Panc1 (cell line): ENCODE results near the gene TSR3. TPM values are rescaled to one million over a fixed set of nuclear protein-coding genes. Genes with fewer than 3 reads are reported as not detected.

ENCODE experiments used
- ATAC-seq: fragments of 200-7000 bp; cut with Tn5 transposase; 2 replicates; pipeline ENCODE4 v1.9.1; 2020; ENCODE audit warnings: mild to moderate bottlenecking, moderate library complexity
- BruUV-seq: library from RNA; stranded (reverse); fragments of 400-500 nt; replicated peaks from 2 replicates; lab custom pipeline; 2021; lab: Mats Ljungman, UMichigan
- CTCF ChIA-PET: fragments of 300-600 bp; sonication (Branson Sonifier 250); formaldehyde crosslinking; loops from one replicate; lab custom pipeline; 2022; ENCODE audit warnings: antibody characterized with exemption; lab: Charles Lee
- POLR2A ChIA-PET: fragments of 300-600 bp; sonication (Branson Sonifier 250); formaldehyde crosslinking; loops from one replicate; lab custom pipeline; 2022; ENCODE audit warnings: antibody characterized with exemption; lab: Charles Lee
- DNase-seq: peaks from one replicate; pipeline ENCODE4 v3.0.0-alpha.2; 2010; ENCODE audit warnings: low read depth, low spot score
- H3K27ac ChIP-seq: 2 replicates; pipeline ENCODE4 v1.5.1; 2011; ENCODE audit warnings: mild to moderate bottlenecking, low read length, inconsistent platforms
- H3K27me3 ChIP-seq: fragments of 200-500 bp; sonication (Bioruptor generic); 2 replicates; pipeline ENCODE4 v1.6.0; 2014; ENCODE audit warnings: low read length, inconsistent platforms; ENCODE audit not compliant: control insufficient read depth, insufficient read depth
- H3K36me3 ChIP-seq: fragments of 200-500 bp; sonication (Bioruptor generic); 2 replicates; pipeline ENCODE4 v1.5.1; 2014; ENCODE audit warnings: inconsistent platforms, mild to moderate bottlenecking, low read length, moderate library complexity; ENCODE audit not compliant: control insufficient read depth, insufficient read depth
- H3K4me1 ChIP-seq: 2 replicates; pipeline ENCODE4 v1.5.1; 2011; ENCODE audit warnings: inconsistent platforms, mild to moderate bottlenecking, low read length, moderate library complexity; ENCODE audit not compliant: control insufficient read depth, insufficient read depth
- H3K4me3 ChIP-seq, 2 experiments: 2 replicates each; pipeline ENCODE4 v1.5.1; 2011 to 2012; ENCODE audit warnings: low read depth in 2 of 2, low read length in 2 of 2, mild to moderate bottlenecking in 2 of 2, inconsistent platforms in 1 of 2, moderate library complexity in 1 of 2
- H3K9me3 ChIP-seq: fragments of 200-500 bp; sonication (Bioruptor generic); 2 replicates; pipeline ENCODE4 v1.5.1; 2014; ENCODE audit warnings: low read depth, mild to moderate bottlenecking, inconsistent platforms, low read length, moderate library complexity; ENCODE audit not compliant: control insufficient read depth, insufficient read depth
- CTCF ChIP-seq: fragments of 450-650 bp; IDR thresholded peaks from 2 replicates; pipeline ENCODE4 v1.5.1; 2017; ENCODE audit warnings: mild to moderate bottlenecking
- POLR2AphosphoS5 ChIP-seq: IDR thresholded peaks from 2 replicates; pipeline ENCODE4 v1.6.1; 2012; ENCODE audit warnings: mild to moderate bottlenecking, low read depth, low read length, moderate library complexity
- REST ChIP-seq, 2 experiments: IDR thresholded peaks; 2 replicates each; pipeline ENCODE4 v1.6.1; 2011 to 2012; ENCODE audit warnings: low read depth in 2 of 2, control low read depth in 1 of 2, low read length in 1 of 2, mild to moderate bottlenecking in 1 of 2, moderate library complexity in 1 of 2; ENCODE audit not compliant: insufficient read depth in 1 of 2
- SIN3A ChIP-seq: IDR thresholded peaks from 2 replicates; pipeline ENCODE4 v1.6.1; 2012; ENCODE audit warnings: low read depth, mild to moderate bottlenecking, low read length, moderate library complexity, borderline replicate concordance; ENCODE audit not compliant: insufficient read depth
- TCF7L2 ChIP-seq: IDR thresholded peaks from 2 replicates; pipeline ENCODE4 v1.6.1; 2011; ENCODE audit warnings: mild to moderate bottlenecking, low read depth, low read length, inconsistent platforms
- in situ Hi-C: cut with HindIII; loops from 2 replicates; pipeline ENCODE4 v1.10.0; 2016; ENCODE audit warnings: low sequenced_read_pairs, low pct_unique_long_range_greater_than_20kb
- intact Hi-C: fragments of 100-400 bp; cut with micrococcal nuclease; formaldehyde crosslinking; loops from one replicate; pipeline ENCODE4 v1.10.0; 2022; ENCODE audit not compliant: unreplicated experiment
- total RNA-seq: library from RNA; stranded (reverse); gene quantifications from one replicate; pipeline ENCODE4 v1.2.1, GENCODE V29; 2021; ENCODE audit not compliant: unreplicated experiment

TSR3 gene
- total RNA-seq, 1 experiment from 2014 or later: 89.7 TPM

DNA sequence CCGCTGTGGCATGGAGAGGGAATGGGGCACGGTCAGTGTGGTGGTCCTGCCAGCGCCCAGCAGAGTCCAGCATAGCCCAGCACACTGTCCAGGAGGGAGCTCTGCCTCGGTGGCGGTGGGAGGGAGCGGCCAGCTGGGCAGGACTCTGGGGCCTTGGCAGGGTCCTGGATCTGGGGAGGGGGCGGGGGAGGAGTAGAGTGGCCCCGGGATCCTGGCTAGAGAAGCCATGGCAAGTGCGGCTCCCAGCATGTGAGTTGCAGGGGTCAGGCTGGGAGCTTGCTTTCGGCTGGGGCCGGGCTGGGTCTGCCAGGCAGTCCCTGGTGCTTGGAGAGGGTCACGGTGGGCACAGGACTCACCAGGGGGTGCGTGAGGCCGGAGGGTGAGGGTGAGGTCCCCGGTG, 3.9 kb upstream of the TSR3 start:
- Histone ChIP-seq H3K36me3 (peaks cover 8% of the 10 kb centered on the region; the same call in 1 of the 2 replicates), H3K27me3 (no peaks in the 10 kb centered on the region), H3K9me3 (no peaks in the 10 kb centered on the region), H3K27ac (no peak overlapping the region), H3K4me1 (peaks cover 34% of the 10 kb centered on the region), H3K4me3 (no peak overlapping the region)
- DNase-seq (no peak), ATAC-seq (no peak)
- intact Hi-C loops: no loop called here
- POLR2A ChIA-PET: interaction anchor here (0.7 kb wide), 1 partner anchor 24 kb away, joined by 4 read pairs; no protein-coding TSS in a partner anchor
- in situ Hi-C loops: no loop called here
- TF ChIP-seq REST (IDR thresholded peaks at IDR 0.05; ENCODE audit: insufficient read depth in 1 of 2, low read depth in 2 of 2, low read length in 1 of 2) (no peak), POLR2AphosphoS5 (no peak), SIN3A (no peak), TCF7L2 (no peak), CTCF (no peak)
- BruUV-seq: no TSS peak
- CTCF ChIA-PET: no interaction called here

DNA sequence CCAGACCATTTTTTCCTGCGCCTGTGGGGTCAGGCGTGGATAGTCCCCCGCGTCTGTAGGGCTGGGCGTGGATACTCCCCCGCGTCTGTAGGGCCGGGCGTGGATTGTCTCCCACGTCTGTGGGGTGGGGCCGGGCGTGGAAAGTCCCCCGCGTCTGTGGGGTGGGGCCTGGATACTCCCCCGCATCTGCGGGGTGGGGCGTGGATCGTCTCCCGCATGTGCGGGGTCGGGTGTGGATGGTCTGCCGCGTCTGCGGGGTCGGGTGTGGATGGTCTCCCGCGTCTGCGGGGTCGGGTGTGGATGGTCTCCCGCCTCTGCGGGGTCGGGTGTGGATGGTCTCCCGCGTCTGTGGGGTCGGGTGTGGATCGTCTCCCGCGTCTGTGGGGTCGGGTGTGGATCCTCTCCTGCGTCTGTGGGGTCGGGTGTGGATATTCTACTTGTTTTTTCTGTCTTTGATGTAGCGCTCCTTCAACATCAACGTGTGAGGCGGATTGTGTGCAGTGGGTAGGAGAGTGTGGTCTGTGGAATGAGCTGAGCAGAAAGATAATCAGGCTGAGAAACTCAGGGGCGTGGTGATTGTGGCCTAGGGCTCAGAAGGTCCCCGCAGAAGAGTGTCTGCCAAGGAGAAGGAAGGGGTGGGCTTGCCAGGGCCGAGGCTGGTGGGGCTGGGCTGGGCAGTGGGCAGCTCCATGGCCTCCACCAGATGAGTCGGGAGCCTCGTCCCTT, 3.3 kb upstream of the TSR3 start:
- no TSS peak for BruUV-seq
- in situ Hi-C loops: no loop called here
- Histone ChIP-seq H3K4me1 (peaks cover 39% of the 10 kb centered on the region), H3K36me3 (peaks cover 8% of the 10 kb centered on the region; the same call in 1 of the 2 replicates), H3K27me3 (no peaks in the 10 kb centered on the region), H3K27ac (no peak overlapping the region), H3K9me3 (no peaks in the 10 kb centered on the region), H3K4me3 (no peak overlapping the region)
- no peak for TF ChIP-seq SIN3A
- ATAC-seq: no peak
- ChIA-PET CTCF (no interaction called here), POLR2A (interaction anchor here (0.7 kb wide), 1 partner anchor 25 kb away, joined by 4 read pairs; no protein-coding TSS in a partner anchor)
- intact Hi-C loops: no loop called here
- no peak for DNase-seq

DNA sequence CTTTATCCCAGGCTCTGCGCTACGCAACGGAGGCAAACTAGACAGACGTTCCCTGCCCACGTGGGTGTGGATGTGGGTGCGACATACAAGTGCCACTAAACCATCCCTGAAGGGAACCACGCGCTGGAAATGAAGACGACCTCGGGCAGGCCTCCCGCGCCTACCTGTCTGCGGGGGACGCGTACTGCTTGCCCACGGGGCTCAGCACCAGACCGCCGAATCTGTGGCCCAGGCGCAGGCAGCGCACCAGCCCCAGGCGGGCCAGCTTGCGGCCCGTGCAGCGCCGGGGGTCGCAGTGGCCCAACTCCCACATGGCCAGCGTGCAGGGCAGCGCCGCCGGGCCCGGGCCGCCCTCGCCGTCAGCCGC, 480 bp downstream of the TSR3 start:
- DNase-seq: no peak
- Histone ChIP-seq H3K27me3 (no peaks in the 10 kb centered on the region), H3K9me3 (no peaks in the 10 kb centered on the region), H3K36me3 (peaks cover 8% of the 10 kb centered on the region; the same call in 1 of the 2 replicates), H3K4me3 (peak overlapping the region; percentile 86 to 94), H3K27ac (peak overlapping the region; percentile 78), H3K4me1 (peaks cover 16% of the 10 kb centered on the region)
- ChIA-PET CTCF (no interaction called here), POLR2A (no interaction called here)
- TF ChIP-seq POLR2AphosphoS5 (no peak), TCF7L2 (no peak), CTCF (no peak)
- in situ Hi-C loops (no loop called here), intact Hi-C loops (no loop called here)
- TSS peak; percentile 92 for BruUV-seq
- ATAC-seq: peak; percentile 6; the same call in 1 of the 2 replicates
